IPS-15b (cell line): Measurements from ENCODE around the gene SIRPA.

Experiments
- H3K27me3 ChIP-seq: one replicate; pipeline ENCODE4 v1.6.1; 2013; ENCODE audit warnings: low read length; ENCODE audit not compliant: control insufficient read depth, insufficient read depth
- H3K36me3 ChIP-seq: one replicate; pipeline ENCODE4 v1.6.1; 2013; ENCODE audit warnings: low read length; ENCODE audit not compliant: control insufficient read depth, insufficient read depth
- H3K4me1 ChIP-seq: one replicate; pipeline ENCODE4 v1.6.1; 2013; ENCODE audit warnings: mild to moderate bottlenecking, low read length; ENCODE audit not compliant: control insufficient read depth, insufficient read depth
- H3K4me3 ChIP-seq: one replicate; pipeline ENCODE4 v1.5.1; 2013; ENCODE audit warnings: low read depth, low read length
- H3K9ac ChIP-seq: one replicate; pipeline ENCODE4 v1.6.1; 2013; ENCODE audit warnings: low read depth, mild to moderate bottlenecking, low read length
- H3K9me3 ChIP-seq: one replicate; pipeline ENCODE4 v1.6.1; 2013; ENCODE audit warnings: mild to moderate bottlenecking, low read length; ENCODE audit not compliant: control insufficient read depth, insufficient read depth

Gene SIRPA

GRCh38 chr20:1928154-1928553 is 32.9 kb downstream of the SIRPA start:
- Histone ChIP-seq H3K27me3 (no peaks in the 10 kb centered on the region), H3K9me3 (no peaks in the 10 kb centered on the region), H3K9ac (no peak overlapping the region), H3K4me3 (no peak overlapping the region), H3K36me3 (peaks cover 3% of the 10 kb centered on the region), H3K4me1 (no peaks in the 10 kb centered on the region)

GRCh38 chr20:1928782-1929181 is 33.6 kb downstream of the SIRPA start:
- H3K9ac ChIP-seq: no peak overlapping the region
- H3K36me3 ChIP-seq: peaks cover 3% of the 10 kb centered on the region
- H3K27me3 ChIP-seq: no peaks in the 10 kb centered on the region
- H3K4me1 ChIP-seq: no peaks in the 10 kb centered on the region
- H3K4me3 ChIP-seq: no peak overlapping the region
- H3K9me3 ChIP-seq: no peaks in the 10 kb centered on the region

- no peaks in the 10 kb centered on the region for H3K4me1 ChIP-seq
These were observed 34.3 kb downstream of the SIRPA start for GRCh38 chr20:1929460-1929859.

GRCh38 chr20:1930165-1930564 is 35.0 kb downstream of the SIRPA start:
- H3K27me3 ChIP-seq: no peaks in the 10 kb centered on the region
- no peaks in the 10 kb centered on the region for H3K9me3 ChIP-seq
- no peak overlapping the region for H3K4me3 ChIP-seq
- H3K9ac ChIP-seq: no peak overlapping the region
- no peaks in the 10 kb centered on the region for H3K36me3 ChIP-seq
- no peaks in the 10 kb centered on the region for H3K4me1 ChIP-seq

More at GRCh38 chr20:1929460-1929859, 34.3 kb downstream of the SIRPA start:
- H3K36me3 ChIP-seq: peaks cover 2% of the 10 kb centered on the region
- H3K9me3 ChIP-seq: no peaks in the 10 kb centered on the region
- H3K4me3 ChIP-seq: no peak overlapping the region
- no peaks in the 10 kb centered on the region for H3K27me3 ChIP-seq
- H3K9ac ChIP-seq: no peak overlapping the region

DNA sequence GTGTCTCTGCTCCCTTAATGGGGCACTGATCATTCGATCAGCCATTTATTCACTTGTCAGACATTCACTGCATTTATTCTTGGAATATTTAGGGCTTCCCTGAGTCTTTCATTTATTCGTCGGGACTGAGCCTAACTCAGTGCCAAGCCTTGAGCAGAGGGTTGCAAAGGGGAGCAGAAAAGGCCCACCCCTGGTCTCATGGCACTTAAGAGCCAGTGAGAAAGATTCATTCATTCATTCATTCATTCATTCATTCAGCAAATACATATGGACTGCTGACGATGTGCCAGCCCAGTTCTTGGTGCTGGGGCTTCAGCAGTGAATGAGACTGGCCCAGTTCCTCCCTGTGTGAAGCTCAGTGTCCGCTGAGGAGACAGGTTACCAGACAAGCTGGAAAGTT is 36.6 kb downstream of the SIRPA start:
- Histone ChIP-seq H3K4me3 (no peak overlapping the region), H3K9me3 (no peaks in the 10 kb centered on the region), H3K27me3 (no peaks in the 10 kb centered on the region), H3K9ac (no peak overlapping the region), H3K4me1 (no peaks in the 10 kb centered on the region), H3K36me3 (no peaks in the 10 kb centered on the region)

- Histone ChIP-seq H3K4me3 (no peak overlapping the region), H3K36me3 (no peaks in the 10 kb centered on the region), H3K4me1 (no peaks in the 10 kb centered on the region), H3K9ac (no peak overlapping the region), H3K9me3 (no peaks in the 10 kb centered on the region), H3K27me3 (no peaks in the 10 kb centered on the region)
These were observed 37.8 kb downstream of the SIRPA start for GRCh38 chr20:1932971-1933370.

DNA sequence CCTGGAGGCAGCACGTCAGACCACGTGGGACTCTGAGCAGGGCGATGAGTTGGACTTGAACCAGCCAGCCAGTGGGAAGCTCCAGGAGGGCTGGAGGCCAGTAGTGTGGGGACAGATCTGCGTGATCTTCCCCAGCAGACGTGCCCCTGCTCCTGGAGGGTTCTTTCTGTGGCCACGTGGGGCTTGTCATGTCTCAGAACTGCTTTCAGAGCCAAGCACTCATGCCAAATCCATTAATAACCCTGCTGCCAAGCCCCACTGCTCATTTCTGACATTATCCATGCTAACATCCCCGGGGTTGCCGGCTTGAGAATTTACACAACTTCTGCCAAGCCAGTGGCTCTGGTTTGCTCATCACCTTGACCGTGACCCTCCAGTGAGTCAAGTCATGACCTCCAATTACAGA is 38.3 kb downstream of the SIRPA start:
- no peaks in the 10 kb centered on the region for H3K27me3 ChIP-seq
- H3K9ac ChIP-seq: no peak overlapping the region
- H3K9me3 ChIP-seq: no peaks in the 10 kb centered on the region
- no peak overlapping the region for H3K4me3 ChIP-seq
- H3K4me1 ChIP-seq: no peaks in the 10 kb centered on the region
- no peaks in the 10 kb centered on the region for H3K36me3 ChIP-seq

- H3K9ac ChIP-seq: no peak overlapping the region
- H3K27me3 ChIP-seq: no peaks in the 10 kb centered on the region
- no peaks in the 10 kb centered on the region for H3K36me3 ChIP-seq
- no peaks in the 10 kb centered on the region for H3K4me1 ChIP-seq
- no peaks in the 10 kb centered on the region for H3K9me3 ChIP-seq
- H3K4me3 ChIP-seq: no peak overlapping the region
These were observed 38.9 kb downstream of the SIRPA start for GRCh38 chr20:1934156-1934555.

DNA sequence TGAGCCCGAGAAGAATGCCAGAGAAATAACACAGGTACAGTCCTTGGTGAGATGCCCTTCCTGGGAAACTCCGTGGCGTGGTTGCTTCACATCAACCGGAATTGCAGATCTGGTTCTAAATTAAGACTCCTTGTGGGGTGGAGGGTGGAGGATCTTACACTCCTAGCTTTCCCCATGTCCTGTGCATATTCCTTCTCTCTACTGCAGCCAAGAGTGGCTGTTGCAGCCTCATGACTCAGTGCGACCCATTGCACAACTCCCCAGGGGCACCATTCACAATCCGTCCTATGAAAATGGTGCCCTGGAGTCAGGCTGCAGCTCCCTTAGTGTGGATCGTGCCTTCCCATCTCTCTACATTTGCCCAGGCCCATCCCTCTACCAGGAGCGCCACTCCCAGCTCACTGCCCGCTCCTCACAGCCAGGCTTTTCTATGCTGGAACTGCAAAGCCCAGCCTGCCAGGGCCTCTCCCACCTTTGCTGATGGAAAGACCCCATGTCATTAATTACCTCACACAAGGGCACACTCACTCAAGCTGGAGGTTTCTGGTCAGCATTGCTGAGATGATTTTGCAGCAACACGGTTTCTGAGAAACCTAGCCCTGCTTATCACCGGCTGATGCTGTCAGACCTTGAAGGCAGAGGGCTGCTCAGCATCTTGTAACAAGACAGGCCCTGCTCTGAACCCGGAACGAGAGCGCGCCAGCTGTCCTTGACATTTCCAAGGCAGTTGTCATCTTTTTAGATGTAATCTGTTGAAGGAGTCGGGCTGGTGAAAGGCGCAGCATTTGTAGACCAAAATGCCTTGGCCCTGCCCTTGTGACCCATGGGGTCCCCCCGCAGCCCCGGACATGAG is 39.7 kb downstream of the SIRPA start:
- Histone ChIP-seq H3K9ac (no peak overlapping the region), H3K27me3 (no peaks in the 10 kb centered on the region), H3K9me3 (no peaks in the 10 kb centered on the region), H3K4me3 (no peak overlapping the region), H3K36me3 (no peaks in the 10 kb centered on the region), H3K4me1 (no peaks in the 10 kb centered on the region)

DNA sequence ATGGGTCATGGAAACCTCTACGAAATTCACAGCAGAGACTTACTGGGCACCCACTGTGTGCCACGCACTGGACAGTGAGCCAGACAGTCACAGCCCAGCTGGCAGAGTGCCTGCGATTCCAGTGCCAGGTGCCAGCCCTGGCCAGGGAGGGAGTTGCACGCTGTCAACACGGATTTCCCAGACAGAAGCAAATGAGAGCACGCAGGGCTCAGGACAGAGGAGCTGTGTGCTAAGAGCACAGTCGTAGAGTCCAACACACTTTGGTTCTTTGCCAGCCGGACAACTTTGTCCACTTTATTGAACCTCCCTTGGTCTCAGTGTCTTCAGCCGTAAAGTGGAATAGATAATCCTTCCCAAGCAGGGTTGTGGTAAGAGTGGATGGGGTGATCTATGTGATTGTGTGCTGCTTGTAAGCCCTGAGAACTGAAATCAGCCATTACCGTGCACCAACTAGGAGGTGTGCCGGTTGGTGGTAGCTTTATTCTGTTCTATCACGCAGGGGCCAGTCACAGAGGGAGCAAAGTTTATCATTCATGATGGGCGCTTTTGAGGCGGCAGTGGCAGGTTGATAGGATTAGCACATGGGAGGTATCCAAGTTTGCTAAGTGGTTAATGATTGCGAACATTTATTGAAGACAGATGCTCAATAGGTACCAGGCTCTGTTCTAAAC is 40.6 kb downstream of the SIRPA start:
- Histone ChIP-seq H3K4me3 (no peak overlapping the region), H3K36me3 (no peaks in the 10 kb centered on the region), H3K4me1 (no peaks in the 10 kb centered on the region), H3K27me3 (no peaks in the 10 kb centered on the region), H3K9ac (no peak overlapping the region), H3K9me3 (no peaks in the 10 kb centered on the region)

DNA sequence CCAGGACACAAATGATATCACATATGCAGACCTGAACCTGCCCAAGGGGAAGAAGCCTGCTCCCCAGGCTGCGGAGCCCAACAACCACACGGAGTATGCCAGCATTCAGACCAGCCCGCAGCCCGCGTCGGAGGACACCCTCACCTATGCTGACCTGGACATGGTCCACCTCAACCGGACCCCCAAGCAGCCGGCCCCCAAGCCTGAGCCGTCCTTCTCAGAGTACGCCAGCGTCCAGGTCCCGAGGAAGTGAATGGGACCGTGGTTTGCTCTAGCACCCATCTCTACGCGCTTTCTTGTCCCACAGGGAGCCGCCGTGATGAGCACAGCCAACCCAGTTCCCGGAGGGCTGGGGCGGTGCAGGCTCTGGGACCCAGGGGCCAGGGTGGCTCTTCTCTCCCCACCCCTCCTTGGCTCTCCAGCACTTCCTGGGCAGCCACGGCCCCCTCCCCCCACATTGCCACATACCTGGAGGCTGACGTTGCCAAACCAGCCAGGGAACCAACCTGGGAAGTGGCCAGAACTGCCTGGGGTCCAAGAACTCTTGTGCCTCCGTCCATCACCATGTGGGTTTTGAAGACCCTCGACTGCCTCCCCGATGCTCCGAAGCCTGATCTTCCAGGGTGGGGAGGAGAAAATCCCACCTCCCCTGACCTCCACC is 42.2 kb downstream of the SIRPA start:
- Histone ChIP-seq H3K9me3 (no peaks in the 10 kb centered on the region), H3K27me3 (no peaks in the 10 kb centered on the region), H3K4me1 (no peaks in the 10 kb centered on the region), H3K36me3 (no peaks in the 10 kb centered on the region), H3K9ac (no peak overlapping the region), H3K4me3 (no peak overlapping the region)
